ENCODE results near the gene CCDC85C. TPM values are rescaled to one million over a fixed set of nuclear protein-coding genes. Genes with fewer than 3 reads are reported as not detected.

The CCDC85C gene
- total RNA-seq, 1 experiment from 2014 or later: 35.8 TPM

DNA sequence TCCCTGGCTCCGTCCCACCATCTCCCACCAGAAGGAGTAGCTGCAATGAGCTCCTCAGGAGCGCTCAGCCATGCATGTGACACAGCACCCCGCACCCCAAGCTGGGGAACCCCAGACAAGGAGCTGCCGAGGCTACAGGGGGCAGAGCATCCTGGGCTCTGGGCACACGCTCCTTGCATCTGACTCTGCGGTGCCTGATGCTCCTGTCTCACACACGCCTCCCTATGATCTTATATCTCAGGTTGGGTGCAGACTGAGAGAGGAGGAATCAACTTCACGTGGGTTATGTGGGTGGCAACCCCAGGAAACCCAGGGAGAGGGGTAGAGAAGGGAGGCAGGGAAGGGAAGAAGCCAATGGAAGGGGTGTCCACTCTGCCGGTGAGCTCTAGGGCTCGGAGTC is 62.8 kb downstream of the CCDC85C start (continued):
- no peak for TF ChIP-seq ESRRA (CRISPR knock-in tag; IDR thresholded peaks at IDR 0.05; ENCODE audit: borderline replicate concordance)
- TF ChIP-seq GTF2I (CRISPR knock-in tag; conservative IDR thresholded peaks at IDR 0.05): no peak
- TF ChIP-seq, protein P1, sequence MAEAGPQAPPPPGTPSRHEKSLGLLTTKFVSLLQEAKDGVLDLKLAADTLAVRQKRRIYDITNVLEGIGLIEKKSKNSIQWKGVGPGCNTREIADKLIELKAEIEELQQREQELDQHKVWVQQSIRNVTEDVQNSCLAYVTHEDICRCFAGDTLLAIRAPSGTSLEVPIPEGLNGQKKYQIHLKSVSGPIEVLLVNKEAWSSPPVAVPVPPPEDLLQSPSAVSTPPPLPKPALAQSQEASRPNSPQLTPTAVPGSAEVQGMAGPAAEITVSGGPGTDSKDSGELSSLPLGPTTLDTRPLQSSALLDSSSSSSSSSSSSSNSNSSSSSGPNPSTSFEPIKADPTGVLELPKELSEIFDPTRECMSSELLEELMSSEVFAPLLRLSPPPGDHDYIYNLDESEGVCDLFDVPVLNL (CRISPR knock-in tag; IDR thresholded peaks at IDR 0.05; ENCODE audit: borderline replicate concordance, low read depth): no peak
- no peak for TF ChIP-seq ZBTB21 (CRISPR knock-in tag; IDR thresholded peaks at IDR 0.05; ENCODE audit: borderline replicate concordance)

DNA sequence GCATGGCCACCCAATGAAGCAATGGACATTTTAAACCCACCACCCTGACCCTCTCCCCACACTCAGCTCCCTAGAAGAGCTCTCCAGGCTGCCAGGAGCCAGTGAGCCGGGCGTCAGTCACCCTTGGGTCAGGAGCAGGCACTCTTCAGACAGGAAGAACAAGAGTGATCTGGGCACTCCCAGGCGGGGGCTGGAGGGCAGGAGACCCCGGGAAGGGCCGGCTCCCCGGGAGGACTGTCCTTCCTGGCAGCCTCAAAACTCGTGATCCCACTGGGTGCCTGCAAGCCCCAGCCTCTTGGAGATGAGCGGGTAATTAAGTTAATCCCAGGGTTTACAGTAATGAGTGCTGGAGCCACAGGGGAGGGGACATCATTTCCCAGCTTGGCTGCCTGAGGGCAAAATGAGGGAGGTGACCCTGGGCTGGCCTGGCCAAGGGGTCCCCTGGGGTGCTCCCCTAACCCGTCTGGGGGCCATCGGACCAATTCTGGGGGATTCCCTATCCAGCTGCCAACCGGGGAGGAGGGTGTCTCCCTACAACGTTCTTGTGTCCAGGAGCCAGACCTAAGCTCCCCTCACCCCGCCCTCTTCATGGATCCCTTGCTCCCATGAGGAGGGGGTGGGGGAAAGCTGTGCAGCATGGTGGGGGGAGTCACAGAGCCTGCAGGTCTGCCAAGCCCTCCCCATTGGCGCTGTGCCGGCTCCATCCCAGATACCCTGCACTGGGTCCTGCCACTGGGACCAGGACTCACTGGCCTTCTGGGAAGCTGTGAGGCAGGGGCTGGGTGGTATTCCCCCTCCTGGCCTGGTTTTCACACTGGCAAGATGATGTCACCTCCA is 63.6 kb downstream of the CCDC85C start:
- no peak overlapping the region for H3K4me3 Mint-ChIP-seq
- H3K36me3 Mint-ChIP-seq: no peaks in the 10 kb centered on the region
- ChIA-PET CTCF (interaction anchor here (1.1 to 1.3 kb wide), 2 partner anchors 23 to 88 kb away, joined by 4 to 5 read pairs; no protein-coding TSS in a partner anchor), POLR2A (interaction anchor here (0.5 kb wide), 1 partner anchor 258 kb away, joined by 3 read pairs; no protein-coding TSS in a partner anchor)
- H3K4me1 Mint-ChIP-seq: peaks cover 45% of the 10 kb centered on the region
- no peak for ATAC-seq
- H3K27ac Mint-ChIP-seq: no peak overlapping the region
- TF ChIP-seq OVOL2 (CRISPR knock-in tag; IDR thresholded peaks at IDR 0.05; ENCODE audit: borderline replicate concordance) (no peak), NR2C2 (CRISPR knock-in tag; IDR thresholded peaks at IDR 0.05) (no peak), EMX1 (CRISPR knock-in tag; IDR thresholded peaks at IDR 0.05) (no peak), GTF2I (CRISPR knock-in tag; conservative IDR thresholded peaks at IDR 0.05) (no peak), ZNF121 (CRISPR knock-in tag; IDR thresholded peaks at IDR 0.05) (no peak)
- DNase-seq (ENCODE audit: low spot score): no peak
- H3K27me3 Mint-ChIP-seq (ENCODE audit: low read depth): no peaks in the 10 kb centered on the region; the same call in 1 of the 2 replicates
- H3K9me3 Mint-ChIP-seq: no peaks in the 10 kb centered on the region

DNA sequence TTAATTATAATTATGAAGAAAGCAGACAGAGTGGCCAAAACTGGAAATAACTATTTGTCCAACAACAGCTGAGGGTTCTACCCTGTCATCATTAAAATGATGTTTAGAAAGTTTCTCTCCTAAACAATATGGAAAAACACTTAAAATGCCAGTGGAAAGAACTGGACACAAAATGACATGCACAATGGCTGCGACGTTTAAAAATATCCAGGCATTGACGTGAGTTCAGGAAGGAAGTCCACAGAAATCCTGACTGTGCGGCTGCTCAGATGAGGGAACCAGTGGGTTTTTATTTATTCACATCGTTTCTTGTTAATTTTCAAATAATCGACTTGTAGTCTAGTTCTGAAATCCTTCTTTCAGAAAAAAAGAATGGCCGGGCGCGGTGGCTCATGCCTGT is 64.5 kb downstream of the CCDC85C start:
- no peak for TF ChIP-seq FOXJ3 (CRISPR knock-in tag; IDR thresholded peaks at IDR 0.05; ENCODE audit: borderline replicate concordance)
- TF ChIP-seq, protein P2, sequence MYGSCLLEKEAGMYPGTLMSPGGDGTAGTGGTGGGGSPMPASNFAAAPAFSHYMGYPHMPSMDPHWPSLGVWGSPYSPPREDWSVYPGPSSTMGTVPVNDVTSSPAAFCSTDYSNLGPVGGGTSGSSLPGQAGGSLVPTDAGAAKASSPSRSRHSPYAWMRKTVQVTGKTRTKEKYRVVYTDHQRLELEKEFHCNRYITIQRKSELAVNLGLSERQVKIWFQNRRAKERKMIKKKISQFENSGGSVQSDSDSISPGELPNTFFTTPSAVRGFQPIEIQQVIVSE (CRISPR knock-in tag; IDR thresholded peaks at IDR 0.05; ENCODE audit: borderline replicate concordance): no peak
- TF ChIP-seq, protein P3, sequence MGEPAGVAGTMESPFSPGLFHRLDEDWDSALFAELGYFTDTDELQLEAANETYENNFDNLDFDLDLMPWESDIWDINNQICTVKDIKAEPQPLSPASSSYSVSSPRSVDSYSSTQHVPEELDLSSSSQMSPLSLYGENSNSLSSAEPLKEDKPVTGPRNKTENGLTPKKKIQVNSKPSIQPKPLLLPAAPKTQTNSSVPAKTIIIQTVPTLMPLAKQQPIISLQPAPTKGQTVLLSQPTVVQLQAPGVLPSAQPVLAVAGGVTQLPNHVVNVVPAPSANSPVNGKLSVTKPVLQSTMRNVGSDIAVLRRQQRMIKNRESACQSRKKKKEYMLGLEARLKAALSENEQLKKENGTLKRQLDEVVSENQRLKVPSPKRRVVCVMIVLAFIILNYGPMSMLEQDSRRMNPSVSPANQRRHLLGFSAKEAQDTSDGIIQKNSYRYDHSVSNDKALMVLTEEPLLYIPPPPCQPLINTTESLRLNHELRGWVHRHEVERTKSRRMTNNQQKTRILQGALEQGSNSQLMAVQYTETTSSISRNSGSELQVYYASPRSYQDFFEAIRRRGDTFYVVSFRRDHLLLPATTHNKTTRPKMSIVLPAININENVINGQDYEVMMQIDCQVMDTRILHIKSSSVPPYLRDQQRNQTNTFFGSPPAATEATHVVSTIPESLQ (CRISPR knock-in tag; IDR thresholded peaks at IDR 0.05): no peak
- TF ChIP-seq JAZF1 (CRISPR knock-in tag; IDR thresholded peaks at IDR 0.05): no peak
- no peak for TF ChIP-seq OVOL2 (CRISPR knock-in tag; IDR thresholded peaks at IDR 0.05; ENCODE audit: borderline replicate concordance)
- TF ChIP-seq ZNF423 (CRISPR knock-in tag; IDR thresholded peaks at IDR 0.05): no peak
- TF ChIP-seq, protein P4, sequence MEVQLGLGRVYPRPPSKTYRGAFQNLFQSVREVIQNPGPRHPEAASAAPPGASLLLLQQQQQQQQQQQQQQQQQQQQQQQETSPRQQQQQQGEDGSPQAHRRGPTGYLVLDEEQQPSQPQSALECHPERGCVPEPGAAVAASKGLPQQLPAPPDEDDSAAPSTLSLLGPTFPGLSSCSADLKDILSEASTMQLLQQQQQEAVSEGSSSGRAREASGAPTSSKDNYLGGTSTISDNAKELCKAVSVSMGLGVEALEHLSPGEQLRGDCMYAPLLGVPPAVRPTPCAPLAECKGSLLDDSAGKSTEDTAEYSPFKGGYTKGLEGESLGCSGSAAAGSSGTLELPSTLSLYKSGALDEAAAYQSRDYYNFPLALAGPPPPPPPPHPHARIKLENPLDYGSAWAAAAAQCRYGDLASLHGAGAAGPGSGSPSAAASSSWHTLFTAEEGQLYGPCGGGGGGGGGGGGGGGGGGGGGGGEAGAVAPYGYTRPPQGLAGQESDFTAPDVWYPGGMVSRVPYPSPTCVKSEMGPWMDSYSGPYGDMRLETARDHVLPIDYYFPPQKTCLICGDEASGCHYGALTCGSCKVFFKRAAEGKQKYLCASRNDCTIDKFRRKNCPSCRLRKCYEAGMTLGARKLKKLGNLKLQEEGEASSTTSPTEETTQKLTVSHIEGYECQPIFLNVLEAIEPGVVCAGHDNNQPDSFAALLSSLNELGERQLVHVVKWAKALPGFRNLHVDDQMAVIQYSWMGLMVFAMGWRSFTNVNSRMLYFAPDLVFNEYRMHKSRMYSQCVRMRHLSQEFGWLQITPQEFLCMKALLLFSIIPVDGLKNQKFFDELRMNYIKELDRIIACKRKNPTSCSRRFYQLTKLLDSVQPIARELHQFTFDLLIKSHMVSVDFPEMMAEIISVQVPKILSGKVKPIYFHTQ (CRISPR knock-in tag; IDR thresholded peaks at IDR 0.05): no peak
- TF ChIP-seq MXD4 (CRISPR knock-in tag; IDR thresholded peaks at IDR 0.05; ENCODE audit: borderline replicate concordance): no peak
- TF ChIP-seq, protein P5, sequence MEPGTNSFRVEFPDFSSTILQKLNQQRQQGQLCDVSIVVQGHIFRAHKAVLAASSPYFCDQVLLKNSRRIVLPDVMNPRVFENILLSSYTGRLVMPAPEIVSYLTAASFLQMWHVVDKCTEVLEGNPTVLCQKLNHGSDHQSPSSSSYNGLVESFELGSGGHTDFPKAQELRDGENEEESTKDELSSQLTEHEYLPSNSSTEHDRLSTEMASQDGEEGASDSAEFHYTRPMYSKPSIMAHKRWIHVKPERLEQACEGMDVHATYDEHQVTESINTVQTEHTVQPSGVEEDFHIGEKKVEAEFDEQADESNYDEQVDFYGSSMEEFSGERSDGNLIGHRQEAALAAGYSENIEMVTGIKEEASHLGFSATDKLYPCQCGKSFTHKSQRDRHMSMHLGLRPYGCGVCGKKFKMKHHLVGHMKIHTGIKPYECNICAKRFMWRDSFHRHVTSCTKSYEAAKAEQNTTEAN (CRISPR knock-in tag; IDR thresholded peaks at IDR 0.05): no peak
- no peak for TF ChIP-seq ELF4 (CRISPR knock-in tag; IDR thresholded peaks at IDR 0.05; ENCODE audit: low read depth)
- TF ChIP-seq, protein P6, sequence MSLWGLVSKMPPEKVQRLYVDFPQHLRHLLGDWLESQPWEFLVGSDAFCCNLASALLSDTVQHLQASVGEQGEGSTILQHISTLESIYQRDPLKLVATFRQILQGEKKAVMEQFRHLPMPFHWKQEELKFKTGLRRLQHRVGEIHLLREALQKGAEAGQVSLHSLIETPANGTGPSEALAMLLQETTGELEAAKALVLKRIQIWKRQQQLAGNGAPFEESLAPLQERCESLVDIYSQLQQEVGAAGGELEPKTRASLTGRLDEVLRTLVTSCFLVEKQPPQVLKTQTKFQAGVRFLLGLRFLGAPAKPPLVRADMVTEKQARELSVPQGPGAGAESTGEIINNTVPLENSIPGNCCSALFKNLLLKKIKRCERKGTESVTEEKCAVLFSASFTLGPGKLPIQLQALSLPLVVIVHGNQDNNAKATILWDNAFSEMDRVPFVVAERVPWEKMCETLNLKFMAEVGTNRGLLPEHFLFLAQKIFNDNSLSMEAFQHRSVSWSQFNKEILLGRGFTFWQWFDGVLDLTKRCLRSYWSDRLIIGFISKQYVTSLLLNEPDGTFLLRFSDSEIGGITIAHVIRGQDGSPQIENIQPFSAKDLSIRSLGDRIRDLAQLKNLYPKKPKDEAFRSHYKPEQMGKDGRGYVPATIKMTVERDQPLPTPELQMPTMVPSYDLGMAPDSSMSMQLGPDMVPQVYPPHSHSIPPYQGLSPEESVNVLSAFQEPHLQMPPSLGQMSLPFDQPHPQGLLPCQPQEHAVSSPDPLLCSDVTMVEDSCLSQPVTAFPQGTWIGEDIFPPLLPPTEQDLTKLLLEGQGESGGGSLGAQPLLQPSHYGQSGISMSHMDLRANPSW (CRISPR knock-in tag; conservative IDR thresholded peaks at IDR 0.05; ENCODE audit: low read depth): no peak
- POLR2A ChIA-PET: interaction anchor here (0.7 kb wide), 2 partner anchors 9 to 11 kb away, joined by 3 read pairs; no protein-coding TSS in a partner anchor
- Mint-ChIP-seq H3K36me3 (no peaks in the 10 kb centered on the region), H3K27me3 (ENCODE audit: low read depth) (no peaks in the 10 kb centered on the region; the same call in 1 of the 2 replicates), H3K9me3 (no peaks in the 10 kb centered on the region), H3K4me1 (peaks cover 38% of the 10 kb centered on the region), H3K4me3 (no peak overlapping the region), H3K27ac (no peak overlapping the region)
- CTCF ChIA-PET: no interaction called here
- ATAC-seq (no peak), DNase-seq (ENCODE audit: low spot score) (no peak)
